Measurements from ENCODE around the gene CSNK1D. TPM values are rescaled to one million over a fixed set of nuclear protein-coding genes. Genes with fewer than 3 reads are reported as not detected.
A peak's percentile ranks its signal among the peaks of the same experiment; 100 is the strongest.

Gene CSNK1D
- total RNA-seq, 1 experiment from 2014 or later, result 137 TPM

DNA sequence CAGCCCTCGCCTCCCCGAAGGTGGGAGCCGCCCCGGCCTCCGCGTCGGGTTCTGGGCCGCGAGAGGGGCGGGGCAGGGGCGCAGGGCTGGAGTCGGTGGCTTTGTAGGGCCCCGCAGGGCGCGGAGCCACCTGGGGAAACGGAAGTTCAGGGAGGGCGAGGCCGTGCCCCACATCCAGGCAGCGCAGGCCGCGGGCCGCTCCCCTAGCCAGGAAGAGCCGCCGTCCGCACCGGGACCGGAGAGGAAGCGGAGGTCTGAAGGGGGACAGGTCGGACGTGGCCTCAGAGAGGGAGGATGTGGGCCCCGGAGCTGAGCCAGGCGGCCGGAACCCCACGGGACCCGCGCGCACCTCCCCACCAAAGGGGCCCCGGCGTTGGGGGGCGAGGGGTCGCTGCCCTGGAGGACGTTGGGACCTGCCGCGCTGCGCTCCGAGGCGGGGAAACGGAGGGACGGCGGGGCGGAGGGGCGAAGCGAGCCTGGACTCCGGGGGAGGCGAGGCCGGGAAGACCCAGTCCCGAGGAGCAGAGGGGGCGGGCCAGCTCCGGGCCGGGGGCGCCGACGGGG, 45.1 kb downstream of the CSNK1D start:
- Mint-ChIP-seq H3K36me3 (ENCODE audit: insufficient read depth in 1 of 3, low read depth in 3 of 3) (no peaks in the 10 kb centered on the region), H3K9me3 (0 out of 5 replicates have a peak, but pooled peaks cover 0 to 3% of the 10 kb centered on the region in 2 experiments), H3K4me1 (peaks cover 2 to 4% of the 10 kb centered on the region in 2 experiments; a peak in 3 of 4 replicates), H3K27me3 (ENCODE audit: low read depth) (peaks cover 51% of the 10 kb centered on the region), H3K4me3 (peak overlapping the region; percentile 60 to 70; a peak in 4 of 5 replicates), H3K27ac (no peak overlapping the region)
- no peak overlapping the region for H3K9ac ChIP-seq (ENCODE audit: extremely low read depth, insufficient read length, low read length)
- TF ChIP-seq CTCF (conservative IDR thresholded peaks at IDR 0.05), result no peak
- no peak overlapping the region for H3K27ac ChIP-seq (ENCODE audit: insufficient read length, low read depth, low read length)
- H3T11ph ChIP-seq (ENCODE audit: low read length), result no peak overlapping the region
- H3K27me3 ChIP-seq (ENCODE audit: insufficient read depth, low read length), result peaks cover 22% of the 10 kb centered on the region; the same call in 1 of the 2 replicates
- no peak overlapping the region for H4K8ac ChIP-seq (replicated peaks; ENCODE audit: insufficient read length, low read depth, low read length)
- no peaks in the 10 kb centered on the region for H3K9me3 ChIP-seq (ENCODE audit: control insufficient read depth, low read depth, low read length)
- no peak overlapping the region for H4K5ac ChIP-seq (ENCODE audit: insufficient read length, low read depth, low read length)
- no peak overlapping the region for H4K91ac ChIP-seq (ENCODE audit: insufficient read length, low read depth, low read length)
- H2BK5ac ChIP-seq (ENCODE audit: insufficient read length, low read length), result no peak overlapping the region
- H3K14ac ChIP-seq (ENCODE audit: insufficient read depth, low read length), result peak overlapping the region; percentile 49; the same call in 1 of the 2 replicates
- H2BK20ac ChIP-seq (ENCODE audit: low read depth, low read length, poor library complexity, severe bottlenecking), result no peak overlapping the region
- DNase-seq, result no peak
- H3K18ac ChIP-seq (ENCODE audit: insufficient read length, low read depth, low read length), result no peak overlapping the region
- no peak overlapping the region for H3K4ac ChIP-seq (ENCODE audit: low read depth, low read length)
- no peaks in the 10 kb centered on the region for H3K79me1 ChIP-seq (ENCODE audit: insufficient read depth, low read depth, low read length, poor library complexity, severe bottlenecking)
- H2BK12ac ChIP-seq (ENCODE audit: insufficient read length, low read depth, low read length), result no peak overlapping the region
- peaks cover 2% of the 10 kb centered on the region for H4K20me1 ChIP-seq (ENCODE audit: control insufficient read depth, insufficient read depth, insufficient read length)
- H3K4me1 ChIP-seq (ENCODE audit: insufficient read depth, low read length), result no peaks in the 10 kb centered on the region
- peak overlapping the region; percentile 21 for H3K4me2 ChIP-seq (ENCODE audit: insufficient read depth, insufficient read length, low read length)
- H2AFZ ChIP-seq (ENCODE audit: low read length), result no peak overlapping the region
- no peak overlapping the region for H3K56ac ChIP-seq (ENCODE audit: insufficient read length, low read depth, low read length)
- no CpG with 5 or more reads among the region's 63 CpGs for WGBS (ENCODE audit: extremely low coverage, insufficient read length, low lambda C conversion rate)
- no peak overlapping the region for H2BK120ac ChIP-seq (ENCODE audit: low read depth, low read length, poor library complexity, severe bottlenecking)
- H2AK5ac ChIP-seq (ENCODE audit: insufficient read length, low read length), result no peak overlapping the region
- H3K79me2 ChIP-seq (ENCODE audit: insufficient read depth, low read length), result no peaks in the 10 kb centered on the region
- peaks cover 11% of the 10 kb centered on the region for H3K23me2 ChIP-seq (ENCODE audit: insufficient read length, low read depth, low read length, poor library complexity, severe bottlenecking)
- no peak overlapping the region for H3K23ac ChIP-seq (ENCODE audit: insufficient read length, low read depth, low read length)
- H2BK15ac ChIP-seq (ENCODE audit: low read depth, low read length), result no peak overlapping the region

Data from H9 (cell line).